ENCODE data around the gene CUX1.

The CUX1 gene

DNA sequence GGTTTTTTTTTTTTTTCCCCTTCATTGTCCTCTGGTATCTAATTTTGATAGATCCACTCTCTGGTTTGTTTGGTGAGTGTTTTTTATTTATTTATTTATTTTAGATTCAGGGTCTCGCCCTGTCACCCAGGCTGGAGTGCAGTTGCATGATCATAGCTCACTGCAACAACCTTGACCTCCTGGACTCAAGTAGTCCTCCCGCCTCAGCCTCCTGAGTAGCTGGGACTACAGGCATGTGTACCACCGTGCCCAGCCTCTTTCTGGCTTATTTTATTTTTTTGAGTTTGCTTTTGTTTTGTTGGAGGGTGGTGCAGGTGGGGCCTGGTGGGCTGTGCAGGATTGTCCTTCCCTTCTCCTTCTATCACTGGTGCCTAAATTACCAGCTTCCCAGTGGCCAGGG is 282.0 kb downstream of the CUX1 start:
- H3K36me3 ChIP-seq (ENCODE audit: control insufficient read depth in 2 of 2, insufficient read depth in 1 of 2, low read length in 2 of 2), result peaks cover 0 to 6% of the 10 kb centered on the region in 2 experiments; a peak in 2 of 3 replicates
- ChIA-PET CTCF (no interaction called here), POLR2A (interaction anchor here (0.7 kb wide), 1 partner anchor 1049 kb away, joined by 3 read pairs; the partner anchor contains the start of gene NAPEPLD)
- no peak overlapping the region for H3K27ac ChIP-seq (ENCODE audit: extremely low read depth, low read depth, low read length)
- no peak overlapping the region for H3K4me3 ChIP-seq (ENCODE audit: low read depth, low read length)
- TF ChIP-seq ZNF776 (tag by site-specific recombination; IDR thresholded peaks at IDR 0.05; ENCODE audit: borderline replicate concordance) (no peak), ZBTB1 (tag by site-specific recombination; IDR thresholded peaks at IDR 0.05) (no peak), ZNF555 (tag by site-specific recombination; conservative IDR thresholded peaks at IDR 0.05) (no peak), ZFHX2 (tag by site-specific recombination; conservative IDR thresholded peaks at IDR 0.05) (no peak), ZNF514 (tag by site-specific recombination; IDR thresholded peaks at IDR 0.05) (no peak), ZNF350 (tag by site-specific recombination; IDR thresholded peaks at IDR 0.05) (no peak), ZNF335 (tag by site-specific recombination; conservative IDR thresholded peaks at IDR 0.05) (no peak), EGR2 (tag by site-specific recombination; IDR thresholded peaks at IDR 0.05; ENCODE audit: low read depth) (no peak), ZNF791 (tag by site-specific recombination; IDR thresholded peaks at IDR 0.05) (no peak), OSR2 (tag by site-specific recombination; IDR thresholded peaks at IDR 0.05) (no peak), ZNF660 (tag by site-specific recombination; IDR thresholded peaks at IDR 0.05) (no peak), ZNF292 (tag by site-specific recombination; IDR thresholded peaks at IDR 0.05; ENCODE audit: borderline replicate concordance, low read depth) (no peak), ZNF529 (tag by site-specific recombination; IDR thresholded peaks at IDR 0.05; ENCODE audit: insufficient replicate concordance) (no peak), ZBTB8A (tag by site-specific recombination; IDR thresholded peaks at IDR 0.05) (no peak)
- TF ChIP-seq, protein P1, sequence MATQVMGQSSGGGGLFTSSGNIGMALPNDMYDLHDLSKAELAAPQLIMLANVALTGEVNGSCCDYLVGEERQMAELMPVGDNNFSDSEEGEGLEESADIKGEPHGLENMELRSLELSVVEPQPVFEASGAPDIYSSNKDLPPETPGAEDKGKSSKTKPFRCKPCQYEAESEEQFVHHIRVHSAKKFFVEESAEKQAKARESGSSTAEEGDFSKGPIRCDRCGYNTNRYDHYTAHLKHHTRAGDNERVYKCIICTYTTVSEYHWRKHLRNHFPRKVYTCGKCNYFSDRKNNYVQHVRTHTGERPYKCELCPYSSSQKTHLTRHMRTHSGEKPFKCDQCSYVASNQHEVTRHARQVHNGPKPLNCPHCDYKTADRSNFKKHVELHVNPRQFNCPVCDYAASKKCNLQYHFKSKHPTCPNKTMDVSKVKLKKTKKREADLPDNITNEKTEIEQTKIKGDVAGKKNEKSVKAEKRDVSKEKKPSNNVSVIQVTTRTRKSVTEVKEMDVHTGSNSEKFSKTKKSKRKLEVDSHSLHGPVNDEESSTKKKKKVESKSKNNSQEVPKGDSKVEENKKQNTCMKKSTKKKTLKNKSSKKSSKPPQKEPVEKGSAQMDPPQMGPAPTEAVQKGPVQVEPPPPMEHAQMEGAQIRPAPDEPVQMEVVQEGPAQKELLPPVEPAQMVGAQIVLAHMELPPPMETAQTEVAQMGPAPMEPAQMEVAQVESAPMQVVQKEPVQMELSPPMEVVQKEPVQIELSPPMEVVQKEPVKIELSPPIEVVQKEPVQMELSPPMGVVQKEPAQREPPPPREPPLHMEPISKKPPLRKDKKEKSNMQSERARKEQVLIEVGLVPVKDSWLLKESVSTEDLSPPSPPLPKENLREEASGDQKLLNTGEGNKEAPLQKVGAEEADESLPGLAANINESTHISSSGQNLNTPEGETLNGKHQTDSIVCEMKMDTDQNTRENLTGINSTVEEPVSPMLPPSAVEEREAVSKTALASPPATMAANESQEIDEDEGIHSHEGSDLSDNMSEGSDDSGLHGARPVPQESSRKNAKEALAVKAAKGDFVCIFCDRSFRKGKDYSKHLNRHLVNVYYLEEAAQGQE (tag by site-specific recombination; IDR thresholded peaks at IDR 0.05), result no peak
- TF ChIP-seq, protein P2, sequence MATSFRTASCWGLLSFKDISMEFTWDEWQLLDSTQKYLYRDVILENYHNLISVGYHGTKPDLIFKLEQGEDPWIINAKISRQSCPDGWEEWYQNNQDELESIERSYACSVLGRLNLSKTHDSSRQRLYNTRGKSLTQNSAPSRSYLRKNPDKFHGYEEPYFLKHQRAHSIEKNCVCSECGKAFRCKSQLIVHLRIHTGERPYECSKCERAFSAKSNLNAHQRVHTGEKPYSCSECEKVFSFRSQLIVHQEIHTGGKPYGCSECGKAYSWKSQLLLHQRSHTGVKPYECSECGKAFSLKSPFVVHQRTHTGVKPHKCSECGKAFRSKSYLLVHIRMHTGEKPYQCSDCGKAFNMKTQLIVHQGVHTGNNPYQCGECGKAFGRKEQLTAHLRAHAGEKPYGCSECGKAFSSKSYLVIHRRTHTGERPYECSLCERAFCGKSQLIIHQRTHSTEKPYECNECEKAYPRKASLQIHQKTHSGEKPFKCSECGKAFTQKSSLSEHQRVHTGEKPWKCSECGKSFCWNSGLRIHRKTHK (tag by site-specific recombination; IDR thresholded peaks at IDR 0.05), result no peak
- TF ChIP-seq, protein P3, sequence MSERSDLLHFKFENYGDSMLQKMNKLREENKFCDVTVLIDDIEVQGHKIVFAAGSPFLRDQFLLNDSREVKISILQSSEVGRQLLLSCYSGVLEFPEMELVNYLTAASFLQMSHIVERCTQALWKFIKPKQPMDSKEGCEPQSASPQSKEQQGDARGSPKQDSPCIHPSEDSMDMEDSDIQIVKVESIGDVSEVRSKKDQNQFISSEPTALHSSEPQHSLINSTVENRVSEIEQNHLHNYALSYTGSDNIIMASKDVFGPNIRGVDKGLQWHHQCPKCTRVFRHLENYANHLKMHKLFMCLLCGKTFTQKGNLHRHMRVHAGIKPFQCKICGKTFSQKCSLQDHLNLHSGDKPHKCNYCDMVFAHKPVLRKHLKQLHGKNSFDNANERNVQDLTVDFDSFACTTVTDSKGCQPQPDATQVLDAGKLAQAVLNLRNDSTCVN (tag by site-specific recombination; optimal IDR thresholded peaks at IDR 0.05), result no peak
- H3K4me1 ChIP-seq (ENCODE audit: control insufficient read depth, insufficient read depth, low read length), result no peaks in the 10 kb centered on the region
- no peaks in the 10 kb centered on the region for H3K9me3 ChIP-seq (ENCODE audit: control insufficient read depth, insufficient read depth, low read depth, low read length)

DNA sequence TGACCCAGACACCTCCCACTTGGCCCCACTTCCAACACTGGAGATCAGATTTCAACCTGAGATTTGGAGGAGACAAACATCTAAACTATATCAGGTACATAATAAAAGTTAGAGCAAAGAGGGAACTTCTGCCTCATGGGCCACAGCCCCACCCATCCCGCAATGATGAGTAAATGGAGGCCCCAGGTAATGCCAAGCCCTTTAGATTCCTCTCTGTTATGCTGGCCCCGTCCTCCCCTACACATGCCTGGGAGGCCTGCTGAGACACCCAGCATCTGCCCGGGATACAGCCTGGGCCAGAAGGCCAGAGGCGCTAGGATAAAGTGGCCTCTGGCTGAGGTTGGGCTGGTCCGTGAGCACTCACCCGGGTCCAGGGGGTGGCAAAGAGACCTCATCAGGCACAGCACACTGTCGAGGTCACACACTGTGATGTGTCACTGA is 283.7 kb downstream of the CUX1 start:
- H3K4me1 ChIP-seq (ENCODE audit: control insufficient read depth, insufficient read depth, low read length), result no peaks in the 10 kb centered on the region
- ChIA-PET POLR2A (no interaction called here), CTCF (interaction anchor here (0.9 kb wide), 1 partner anchor 135 kb away, joined by 3 read pairs; no protein-coding TSS in a partner anchor)
- H3K9me3 ChIP-seq (ENCODE audit: control insufficient read depth, insufficient read depth, low read depth, low read length), result no peaks in the 10 kb centered on the region
- H3K36me3 ChIP-seq (ENCODE audit: control insufficient read depth in 2 of 2, insufficient read depth in 1 of 2, low read length in 2 of 2), result peaks cover 6 to 11% of the 10 kb centered on the region in 2 experiments; a peak in 2 of 3 replicates
- TF ChIP-seq ZIC2 (tag by site-specific recombination; IDR thresholded peaks at IDR 0.05) (peak; percentile 64), ZNF624 (tag by site-specific recombination; IDR thresholded peaks at IDR 0.05) (no peak)
- no peak overlapping the region for H3K27ac ChIP-seq (ENCODE audit: extremely low read depth, low read depth, low read length)
- no peak overlapping the region for H3K4me3 ChIP-seq (ENCODE audit: low read depth, low read length)
